ENCODE measurements around the gene TJP2.
A peak's percentile ranks its signal among the peaks of the same experiment; 100 is the strongest.

Gene TJP2

DNA sequence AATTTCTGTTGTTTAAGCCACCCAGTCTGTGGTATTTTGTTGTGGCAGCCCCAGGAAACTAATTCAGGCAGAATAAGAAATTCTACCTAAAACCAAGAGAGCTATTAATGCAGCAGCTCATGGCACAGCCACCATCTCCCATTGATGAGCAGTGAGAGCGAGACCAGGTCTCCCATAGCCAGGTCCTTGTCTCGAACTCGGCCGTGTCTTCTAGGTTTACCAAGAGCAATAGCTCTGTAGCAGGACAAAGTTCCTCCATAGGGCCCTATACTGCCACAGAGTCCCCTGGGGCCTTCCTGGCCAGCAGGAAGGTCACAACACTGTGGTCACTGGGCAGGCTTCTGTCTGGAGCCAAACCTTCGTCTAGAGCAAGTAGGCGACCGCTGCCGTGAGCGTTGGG is 34.5 kb upstream of the TJP2 start:
- H3K4me2 ChIP-seq = no peak overlapping the region
- no peaks in the 10 kb centered on the region for H4K20me1 ChIP-seq
- H3K27me3 ChIP-seq = no peaks in the 10 kb centered on the region
- no peak for TF ChIP-seq Cebpa-rat (IDR thresholded peaks at IDR 0.05)
- H3K4me1 ChIP-seq = peaks cover 0 to 8% (median 0%) of the 10 kb centered on the region in 10 experiments; a peak in 5 of 20 replicates
- H3K27ac ChIP-seq = no peak overlapping the region
- H3K9ac ChIP-seq = no peak overlapping the region
- no peak overlapping the region for H3K4me3 ChIP-seq
- H3K36me3 ChIP-seq = peaks cover 0 to 23% (median 0%) of the 10 kb centered on the region in 11 experiments; a peak in 7 of 22 replicates
- H3K9me3 ChIP-seq (replicated peaks in 1 of 11) = no peaks in the 10 kb centered on the region; a peak in 1 of 22 replicates

DNA sequence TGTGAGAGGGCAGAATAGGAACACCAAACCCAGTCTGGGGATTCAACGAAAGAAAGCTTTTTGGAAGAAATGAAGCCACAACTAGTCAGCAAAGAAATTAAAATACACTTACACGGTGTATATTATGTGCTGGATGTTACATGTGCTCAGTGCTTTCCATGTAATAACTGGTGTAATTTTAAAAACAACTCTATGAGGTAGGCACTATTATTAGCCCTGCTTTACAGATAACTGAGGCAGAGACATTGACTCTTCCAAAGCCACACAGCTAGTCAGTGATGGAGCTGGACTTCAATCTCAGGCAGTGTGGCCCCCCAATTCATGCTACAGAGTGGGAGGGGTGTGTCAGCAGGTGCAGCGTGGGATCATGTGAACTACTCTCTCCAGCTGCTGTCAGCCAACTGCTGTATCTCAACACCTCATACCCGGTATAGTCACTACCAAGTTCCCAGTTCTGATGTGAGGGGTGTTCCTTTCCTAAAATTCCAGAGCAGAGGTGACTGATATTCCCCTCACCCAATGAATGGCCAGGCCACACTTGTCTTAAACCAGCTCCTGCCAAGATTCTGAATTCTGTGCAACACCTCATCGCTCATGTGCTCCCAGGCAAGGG is 33.8 kb upstream of the TJP2 start:
- Histone ChIP-seq H3K4me1 (peaks cover 0 to 8% (median 0%) of the 10 kb centered on the region in 10 experiments; a peak in 5 of 20 replicates), H3K36me3 (peaks cover 0 to 23% (median 0%) of the 10 kb centered on the region in 11 experiments; a peak in 7 of 22 replicates), H3K27ac (no peak overlapping the region), H4K20me1 (no peaks in the 10 kb centered on the region), H3K9ac (no peak overlapping the region), H3K4me3 (no peak overlapping the region), H3K9me3 (replicated peaks in 1 of 11) (no peaks in the 10 kb centered on the region; a peak in 1 of 22 replicates), H3K4me2 (no peak overlapping the region), H3K27me3 (no peaks in the 10 kb centered on the region)
- TF ChIP-seq Cebpa-rat (IDR thresholded peaks at IDR 0.05) = no peak

DNA sequence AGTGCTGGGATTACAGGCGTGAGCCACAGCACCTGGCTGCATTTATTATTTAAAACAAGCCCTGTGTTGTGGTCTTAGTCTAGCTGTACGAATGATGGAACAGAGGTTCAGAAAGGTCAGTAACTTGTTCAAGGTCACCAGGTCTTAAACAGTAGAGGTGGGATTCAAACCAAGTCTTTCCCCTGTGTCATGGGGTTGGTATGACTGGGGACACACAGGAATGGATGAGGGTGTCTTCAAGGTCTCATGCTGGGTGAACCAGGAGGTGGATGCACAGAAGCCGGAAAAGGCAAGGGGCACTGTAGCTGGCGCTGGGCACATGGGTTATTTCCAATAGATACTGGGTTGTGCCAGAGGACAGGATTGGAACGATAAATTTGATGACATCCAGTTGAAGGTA is 32.2 kb upstream of the TJP2 start:
- Histone ChIP-seq H3K4me3 (no peak overlapping the region), H3K36me3 (peaks cover 0 to 19% (median 0%) of the 10 kb centered on the region in 11 experiments; a peak in 6 of 22 replicates), H3K27ac (no peak overlapping the region), H3K9ac (no peak overlapping the region; a peak in 1 of 22 replicates), H3K4me1 (peaks cover 0 to 8% (median 0%) of the 10 kb centered on the region in 10 experiments; a peak in 5 of 20 replicates), H3K27me3 (no peaks in the 10 kb centered on the region), H3K4me2 (peak overlapping the region in 3 of 11 experiments; percentile 27 to 35 (median 32); a peak in 3 of 22 replicates), H3K9me3 (replicated peaks in 1 of 11) (no peaks in the 10 kb centered on the region; a peak in 1 of 22 replicates), H4K20me1 (no peaks in the 10 kb centered on the region)
- TF ChIP-seq Cebpa-rat (IDR thresholded peaks at IDR 0.05) = no peak

DNA sequence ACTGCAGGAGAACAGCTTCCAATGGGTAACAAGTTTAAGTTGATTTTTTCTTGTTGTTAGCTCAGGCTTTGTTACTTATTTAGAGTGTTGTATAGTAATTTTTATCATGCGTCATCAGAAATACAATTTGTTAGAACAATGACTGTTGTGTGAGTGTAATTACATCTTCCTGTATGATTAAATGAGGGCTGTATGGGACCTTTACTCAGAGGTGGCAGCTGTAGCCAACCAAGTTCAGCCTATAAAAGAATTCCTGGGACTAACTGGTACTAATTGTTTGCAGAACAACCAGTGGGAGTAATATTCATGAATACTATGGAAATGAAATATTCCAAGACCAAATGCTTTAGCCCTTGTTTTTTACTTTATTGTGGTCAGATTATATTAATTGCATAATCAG is 30.8 kb upstream of the TJP2 start:
- H3K4me1 ChIP-seq = peaks cover 0 to 8% (median 0%) of the 10 kb centered on the region in 10 experiments; a peak in 5 of 20 replicates
- no peak for TF ChIP-seq Cebpa-rat (IDR thresholded peaks at IDR 0.05)
- no peak overlapping the region for H3K9ac ChIP-seq
- no peaks in the 10 kb centered on the region for H3K27me3 ChIP-seq
- no peak overlapping the region for H3K27ac ChIP-seq
- H3K9me3 ChIP-seq (replicated peaks in 1 of 11) = no peaks in the 10 kb centered on the region
- no peak overlapping the region for H3K4me3 ChIP-seq
- peaks cover 0 to 9% (median 0%) of the 10 kb centered on the region in 11 experiments; a peak in 2 of 22 replicates for H3K36me3 ChIP-seq
- H3K4me2 ChIP-seq = no peak overlapping the region
- H4K20me1 ChIP-seq = no peaks in the 10 kb centered on the region

DNA sequence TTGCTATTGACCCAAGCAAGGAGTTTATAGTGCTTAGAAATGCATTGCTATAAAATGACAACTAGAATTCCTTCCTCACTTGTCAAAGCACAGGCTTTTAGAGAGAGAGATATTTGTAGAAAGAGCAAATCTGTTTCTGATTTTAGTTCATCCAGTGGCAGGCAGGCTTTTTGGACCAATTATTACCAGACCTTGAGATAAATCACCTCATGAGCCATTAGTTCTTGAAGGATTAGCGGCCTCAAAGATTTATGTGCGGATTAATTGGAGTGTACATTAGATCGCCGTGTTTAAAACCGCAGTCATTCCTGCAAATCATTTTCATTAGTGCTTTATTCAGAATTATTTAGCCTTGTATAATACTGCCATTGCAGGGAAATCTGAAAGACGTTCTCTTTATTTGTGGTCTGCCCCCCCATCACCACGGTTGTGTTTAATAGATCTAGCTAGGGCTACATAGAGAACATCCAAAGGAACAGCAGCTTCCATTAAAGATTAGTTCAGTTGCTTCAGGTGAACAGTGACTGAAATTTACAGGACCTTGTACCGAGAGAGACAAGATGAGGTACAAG is 28.8 kb upstream of the TJP2 start:
- Histone ChIP-seq H3K4me3 (no peak overlapping the region), H3K4me2 (no peak overlapping the region)
- TF ChIP-seq Cebpa-rat (IDR thresholded peaks at IDR 0.05) = no peak

DNA sequence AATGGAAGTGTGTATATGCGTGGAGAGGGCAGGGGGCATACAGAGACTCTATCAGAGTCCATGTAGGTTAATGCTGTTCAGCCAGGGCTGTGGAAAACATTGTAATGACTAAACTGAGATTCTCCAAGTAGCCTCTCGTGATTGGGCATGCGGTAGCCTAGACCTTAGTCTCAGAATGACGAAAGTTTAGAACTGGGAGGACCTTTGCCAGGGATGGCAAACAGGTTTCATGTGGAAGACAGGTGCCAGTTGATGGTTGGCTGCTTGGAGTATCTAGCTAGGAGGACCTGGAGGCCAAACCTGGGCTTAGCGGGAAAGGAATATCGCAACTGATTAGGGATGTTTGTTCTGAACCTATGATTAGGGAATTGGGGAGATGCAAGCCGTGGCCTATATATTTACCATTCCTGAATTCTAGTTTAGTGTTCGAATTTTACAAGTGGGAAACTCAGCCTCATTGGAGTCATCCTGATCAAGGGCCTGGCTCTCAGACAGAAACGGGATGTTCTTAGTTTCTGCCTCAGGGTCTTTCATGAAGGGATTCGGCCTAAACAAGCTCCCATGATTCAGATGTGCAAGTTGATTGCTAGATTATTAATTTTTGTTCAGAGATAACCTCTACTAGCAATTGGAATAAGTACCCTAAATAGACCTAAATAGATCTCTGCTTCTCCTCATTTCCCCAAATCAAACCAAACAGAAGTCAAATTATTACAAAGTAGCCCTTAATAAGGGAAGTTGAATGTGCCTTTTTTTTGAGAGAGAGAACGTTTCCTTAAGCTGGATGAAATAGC is 26.8 kb upstream of the TJP2 start:
- Histone ChIP-seq H3K9ac (no peak overlapping the region), H3K9me3 (replicated peaks in 1 of 11) (peaks cover 0 to 10% (median 0%) of the 10 kb centered on the region in 11 experiments; a peak in 1 of 22 replicates), H3K4me2 (no peak overlapping the region), H3K4me1 (peaks cover 0 to 4% (median 2%) of the 10 kb centered on the region in 10 experiments; a peak in 13 of 20 replicates), H4K20me1 (no peaks in the 10 kb centered on the region), H3K27ac (no peak overlapping the region), H3K4me3 (no peak overlapping the region), H3K36me3 (peaks cover 0 to 3% (median 0%) of the 10 kb centered on the region in 11 experiments; a peak in 1 of 22 replicates), H3K27me3 (no peaks in the 10 kb centered on the region)
- no peak for TF ChIP-seq Cebpa-rat (IDR thresholded peaks at IDR 0.05)

More for the DNA sequence above, 28.8 kb upstream of the TJP2 start:
- no peaks in the 10 kb centered on the region for H3K9me3 ChIP-seq (replicated peaks in 1 of 11)
- no peak overlapping the region for H3K9ac ChIP-seq
- H3K27me3 ChIP-seq = no peaks in the 10 kb centered on the region
- H4K20me1 ChIP-seq = no peaks in the 10 kb centered on the region
- peaks cover 0 to 3% (median 0%) of the 10 kb centered on the region in 11 experiments; a peak in 1 of 22 replicates for H3K36me3 ChIP-seq
- no peak overlapping the region for H3K27ac ChIP-seq
- peaks cover 0 to 8% (median 0%) of the 10 kb centered on the region in 10 experiments; a peak in 5 of 20 replicates for H3K4me1 ChIP-seq

DNA sequence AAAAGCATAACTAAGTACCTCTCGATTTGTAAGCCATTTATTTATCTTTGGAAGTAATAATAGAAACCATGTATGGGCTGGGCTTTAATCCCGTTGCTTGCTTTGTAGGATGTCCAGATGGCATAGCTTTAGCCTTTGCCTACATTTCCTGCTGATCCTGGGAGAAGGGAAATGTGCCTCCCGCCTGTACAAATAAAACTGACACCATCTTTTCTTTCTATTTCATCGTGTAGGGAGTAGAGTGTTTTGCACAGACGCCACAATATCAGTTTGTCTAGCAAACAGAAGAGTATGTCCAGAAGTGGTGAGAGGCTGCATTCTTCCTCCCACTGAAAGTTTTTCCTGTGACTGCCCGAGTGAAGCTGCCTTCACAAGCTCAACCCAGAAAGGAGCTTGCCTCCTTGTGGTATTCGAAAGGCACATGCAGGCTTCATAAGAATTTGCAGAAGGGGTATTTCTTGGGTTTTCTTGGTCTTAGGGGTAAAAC is 24.7 kb upstream of the TJP2 start:
- Histone ChIP-seq H3K4me2 (no peak overlapping the region), H3K27ac (no peak overlapping the region)

DNA sequence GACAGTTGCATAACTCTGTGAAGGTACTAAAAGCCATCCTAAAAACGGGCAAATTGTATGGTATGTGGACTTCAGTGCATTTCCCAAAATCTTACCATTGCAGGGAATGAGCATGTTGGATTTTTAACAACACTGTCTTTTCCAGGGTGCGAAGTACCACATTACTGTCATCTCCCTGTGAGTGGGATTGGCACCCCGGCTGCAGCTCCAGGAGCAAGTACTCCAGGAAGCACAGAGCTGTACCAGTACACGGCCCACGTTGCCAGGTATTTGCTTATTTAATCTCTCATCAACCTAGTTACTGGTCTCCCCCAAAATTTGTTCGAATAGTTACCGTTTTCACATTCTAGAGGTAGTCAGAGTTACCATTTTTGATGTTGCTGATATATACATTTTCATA is 22.6 kb upstream of the TJP2 start:
- H3K9ac ChIP-seq = no peak overlapping the region
- no peaks in the 10 kb centered on the region for H4K20me1 ChIP-seq
- TF ChIP-seq Cebpa-rat (IDR thresholded peaks at IDR 0.05) = no peak
- H3K4me2 ChIP-seq = no peak overlapping the region
- H3K27me3 ChIP-seq = no peaks in the 10 kb centered on the region
- no peak overlapping the region for H3K4me3 ChIP-seq
- peaks cover 0 to 15% (median 11%) of the 10 kb centered on the region in 10 experiments; a peak in 9 of 20 replicates for H3K4me1 ChIP-seq
- peaks cover 0 to 10% (median 0%) of the 10 kb centered on the region in 11 experiments; a peak in 8 of 22 replicates for H3K36me3 ChIP-seq
- peaks cover 0 to 10% (median 0%) of the 10 kb centered on the region in 11 experiments; a peak in 1 of 22 replicates for H3K9me3 ChIP-seq (replicated peaks in 1 of 11)
- no peak overlapping the region for H3K27ac ChIP-seq

More for the DNA sequence above, 24.7 kb upstream of the TJP2 start:
- Histone ChIP-seq H3K4me1 (peaks cover 0 to 15% (median 11%) of the 10 kb centered on the region in 10 experiments; a peak in 9 of 20 replicates), H3K27me3 (no peaks in the 10 kb centered on the region), H3K9me3 (replicated peaks in 1 of 11) (peaks cover 0 to 10% (median 0%) of the 10 kb centered on the region in 11 experiments; a peak in 1 of 22 replicates), H3K4me3 (no peak overlapping the region), H4K20me1 (no peaks in the 10 kb centered on the region), H3K36me3 (peaks cover 0 to 10% (median 0%) of the 10 kb centered on the region in 11 experiments; a peak in 6 of 22 replicates), H3K9ac (no peak overlapping the region)
- TF ChIP-seq Cebpa-rat (IDR thresholded peaks at IDR 0.05) = no peak
